Activated naive CD4-positive, alpha-beta T cell treated with anti-CD3 and anti-CD28 coated beads, Interleukin-2, amount 50 U/mL, for 72 hours (primary cell): ENCODE results near the gene CALB2. TPM values are rescaled to one million over a fixed set of nuclear protein-coding genes. Genes with fewer than 3 reads are reported as not detected.
"Not testable (repeated sequence)": the region's sequence is repeated elsewhere in the genome, so short reads cannot be mapped to it uniquely, and the experiment has no call there.

Source experiments
- ATAC-seq, 2 donors: fragments of 150-1000 bp; cut with Tn5 transposase; 2 replicates each; pipeline ENCODE4 v1.10.0; 2021; ENCODE audit warnings: mild to moderate bottlenecking in 2 of 2, moderate library complexity in 2 of 2
- DNase-seq, 2 donors: peaks; one replicate each; pipeline ENCODE4 v3.0.0; 2021 to 2022; ENCODE audit warnings: low spot score in 2 of 2
- H3K27ac Mint-ChIP-seq, 2 donors: one replicate each; pipeline ENCODE4 v1.8.0; 2022; ENCODE audit warnings: mild to moderate bottlenecking in 2 of 2, mixed read lengths in 2 of 2
- H3K36me3 Mint-ChIP-seq, 2 donors: one replicate each; pipeline ENCODE4 v1.8.0; 2022; ENCODE audit warnings: mixed read lengths in 2 of 2
- H3K9me3 Mint-ChIP-seq, 2 donors: one replicate each; pipeline ENCODE4 v1.8.0; 2022; ENCODE audit warnings: mixed read lengths in 2 of 2
- total RNA-seq, 2 donors: library from RNA; stranded (reverse); gene quantifications; one replicate each; pipeline ENCODE4 v1.2.3, GENCODE V29; 2022

CALB2 gene
- total RNA-seq = not detected

GRCh38 chr16:71358464-71358998, at the start of gene CALB2:
TSS of gene CALB2 (plus strand) at chr16:71358723. CDS start at chr16:71358793, 70 bp downstream.
- Mint-ChIP-seq H3K27ac (no peak within 1 kb of the TSS), H3K36me3 (no peaks in the 10 kb centered on the region), H3K9me3 (no peaks in the 10 kb centered on the region)
- ATAC-seq (peak; percentile 88 to 96), DNase-seq (peak; percentile 57 to 85)

- Mint-ChIP-seq H3K9me3 (no peaks in the 10 kb centered on the region), H3K27ac (no peak overlapping the region), H3K36me3 (no peaks in the 10 kb centered on the region)
- DNase-seq (peak in 1 of 2 donors; percentile 20), ATAC-seq (no peak)
These were observed 46.9 kb upstream of the CALB2 start for GRCh38 chr16:71311553-71312158.

- H3K9me3 Mint-ChIP-seq, DNase-seq, H3K27ac Mint-ChIP-seq, H3K36me3 Mint-ChIP-seq, ATAC-seq: not testable (repeated sequence)
These were observed 44.9 kb upstream of the CALB2 start for GRCh38 chr16:71313591-71313990.

- Mint-ChIP-seq H3K36me3 (no peaks in the 10 kb centered on the region), H3K27ac (no peak overlapping the region), H3K9me3 (no peaks in the 10 kb centered on the region)
- ATAC-seq (no peak), DNase-seq (no peak)
These were observed 43.3 kb upstream of the CALB2 start for GRCh38 chr16:71315269-71315668.

- no peaks in the 10 kb centered on the region for H3K9me3 Mint-ChIP-seq
- DNase-seq = no peak
- ATAC-seq = no peak
These were observed 38.5 kb upstream of the CALB2 start for GRCh38 chr16:71319999-71320398.

GRCh38 chr16:71327720-71328119, 30.8 kb upstream of the CALB2 start:
- ATAC-seq (peak in 1 of 2 donors; percentile 71), DNase-seq (no peak)
- H3K36me3 Mint-ChIP-seq = no peaks in the 10 kb centered on the region
- H3K9me3 Mint-ChIP-seq = no peaks in the 10 kb centered on the region
- no peak overlapping the region for H3K27ac Mint-ChIP-seq

More at GRCh38 chr16:71319999-71320398, 38.5 kb upstream of the CALB2 start:
- Mint-ChIP-seq H3K27ac (no peak overlapping the region), H3K36me3 (no peaks in the 10 kb centered on the region)

- DNase-seq (no peak), ATAC-seq (no peak)
- Mint-ChIP-seq H3K9me3 (no peaks in the 10 kb centered on the region), H3K27ac (no peak overlapping the region), H3K36me3 (no peaks in the 10 kb centered on the region)
These were observed 30.4 kb upstream of the CALB2 start for GRCh38 chr16:71328151-71328550.

- no peaks in the 10 kb centered on the region for H3K36me3 Mint-ChIP-seq
- ATAC-seq = no peak
- peak overlapping the region in 1 of 2 donors; percentile 79 for H3K27ac Mint-ChIP-seq
- no peak for DNase-seq
- H3K9me3 Mint-ChIP-seq = no peaks in the 10 kb centered on the region
These were observed 20.9 kb upstream of the CALB2 start for GRCh38 chr16:71337631-71338030.

GRCh38 chr16:71338193-71338592, 20.3 kb upstream of the CALB2 start:
- ATAC-seq (no peak), DNase-seq (no peak)
- Mint-ChIP-seq H3K9me3 (no peaks in the 10 kb centered on the region), H3K36me3 (no peaks in the 10 kb centered on the region), H3K27ac (no peak overlapping the region)

- DNase-seq (no peak), ATAC-seq (no peak)
- no peaks in the 10 kb centered on the region for H3K9me3 Mint-ChIP-seq
- H3K36me3 Mint-ChIP-seq = no peaks in the 10 kb centered on the region
- H3K27ac Mint-ChIP-seq = no peak overlapping the region
These were observed 19.9 kb upstream of the CALB2 start for GRCh38 chr16:71338632-71339031.

GRCh38 chr16:71339236-71340171, 19.0 kb upstream of the CALB2 start:
- ATAC-seq = no peak
- Mint-ChIP-seq H3K36me3 (no peaks in the 10 kb centered on the region), H3K9me3 (no peaks in the 10 kb centered on the region), H3K27ac (no peak overlapping the region)
- DNase-seq = no peak

- Mint-ChIP-seq H3K36me3 (no peaks in the 10 kb centered on the region), H3K9me3 (no peaks in the 10 kb centered on the region), H3K27ac (no peak overlapping the region)
- DNase-seq (no peak), ATAC-seq (no peak)
These were observed 18.1 kb upstream of the CALB2 start for GRCh38 chr16:71340406-71340805.

GRCh38 chr16:71341881-71342280, 16.6 kb upstream of the CALB2 start:
- no peak for DNase-seq
- Mint-ChIP-seq H3K27ac (no peak overlapping the region), H3K9me3 (no peaks in the 10 kb centered on the region), H3K36me3 (no peaks in the 10 kb centered on the region)
- ATAC-seq = no peak

GRCh38 chr16:71343078-71343477, 15.4 kb upstream of the CALB2 start:
- H3K27ac Mint-ChIP-seq = no peak overlapping the region
- DNase-seq (no peak), ATAC-seq (no peak)
- no peaks in the 10 kb centered on the region for H3K36me3 Mint-ChIP-seq
- H3K9me3 Mint-ChIP-seq = no peaks in the 10 kb centered on the region

GRCh38 chr16:71344315-71344905, 14.1 kb upstream of the CALB2 start:
- ATAC-seq (no peak), DNase-seq (no peak)
- Mint-ChIP-seq H3K27ac (no peak overlapping the region), H3K36me3 (no peaks in the 10 kb centered on the region), H3K9me3 (no peaks in the 10 kb centered on the region)

GRCh38 chr16:71345031-71345430, 13.5 kb upstream of the CALB2 start:
- no peak for DNase-seq
- no peaks in the 10 kb centered on the region for H3K9me3 Mint-ChIP-seq
- no peak for ATAC-seq
- H3K36me3 Mint-ChIP-seq = no peaks in the 10 kb centered on the region
- H3K27ac Mint-ChIP-seq = peak overlapping the region in 1 of 2 donors; percentile 13

GRCh38 chr16:71347146-71347545, 11.4 kb upstream of the CALB2 start:
- Mint-ChIP-seq H3K9me3 (no peaks in the 10 kb centered on the region), H3K27ac (no peak overlapping the region), H3K36me3 (no peaks in the 10 kb centered on the region)
- ATAC-seq (no peak), DNase-seq (no peak)
